Testis (tissue), 3 donors: ENCODE measurements around the gene IL1RAPL1. TPM values are rescaled to one million over a fixed set of nuclear protein-coding genes. Genes with fewer than 3 reads are reported as not detected.

ENCODE experiments used
- DNase-seq: peaks from one replicate; pipeline ENCODE4 v3.0.0-alpha.2; 2019
- H3K27ac ChIP-seq, 2 donors: fragments of 200-600 bp; sonication (generic); one replicate each; pipeline ENCODE4 v1.5.1; 2019
- H3K27me3 ChIP-seq: fragments of 200-600 bp; sonication (generic); one replicate; pipeline ENCODE4 v1.5.1; 2019
- H3K36me3 ChIP-seq: fragments of 200-600 bp; sonication (generic); one replicate; pipeline ENCODE4 v1.5.1; 2017; ENCODE audit warnings: low read depth; ENCODE audit errors: missing control alignments
- H3K4me1 ChIP-seq: fragments of 200-600 bp; sonication (generic); one replicate; pipeline ENCODE4 v1.5.1; 2019
- H3K4me3 ChIP-seq, 2 donors: fragments of 200-600 bp; sonication (generic); one replicate each; pipeline ENCODE4 v1.5.1; 2017 to 2019
- H3K9me3 ChIP-seq: fragments of 200-600 bp; sonication (generic); one replicate; pipeline ENCODE4 v1.5.1; 2017
- POLR2A ChIP-seq: fragments of 450-650 bp; IDR thresholded peaks from one replicate; pipeline ENCODE4 v1.6.1; 2017; ENCODE audit warnings: antibody characterized with exemption, mild to moderate bottlenecking, moderate library complexity
- WGBS, 2 donors: methylation state at CpG; one replicate each; pipeline ENCODE4 v1.1.5; 2018; 5-methylcytosine and 5-hydroxymethylcytosine counted together
- intact Hi-C: fragments of 100-400 bp; cut with DNase I; formaldehyde crosslinking; loops from one replicate; pipeline ENCODE4 v1.15.1; 2023; ENCODE audit warnings: low total_unique reads
- polyA plus RNA-seq: library from polyadenylated mRNA; stranded (reverse); fragments of 350-450 nt; fragmentation: Illumina TruSeq; extraction: RNeasy Lipid Tissue Mini Kit (QIAGEN cat#74804); gene quantifications from one replicate; pipeline ENCODE4 v1.2.3, GENCODE V29; 2014; ENCODE audit warnings: low read depth, low replicate concordance; ENCODE audit not compliant: insufficient read depth
- total RNA-seq, 2 donors: library from RNA; depleted of rRNA; stranded (reverse); fragments of >200 nt; gene quantifications; one replicate each; pipeline ENCODE4 v1.2.3, GENCODE V29; 2016
- TF ChIP-seq, protein P1 (sequence below), 3 experiments: fragments of 450-650 bp in 2 of 3; fragments of 200-600 bp in 1 of 3; sonication (generic) in 1 of 3; IDR thresholded peaks; one replicate each; pipeline ENCODE4 v1.5.1; 2016 to 2019; ENCODE audit warnings: antibody characterized with exemption in 3 of 3, mild to moderate bottlenecking in 2 of 3, moderate library complexity in 1 of 3

The IL1RAPL1 gene
- total and polyA plus RNA-seq, 3 donors from 2014 or later: 0.13 to 0.94 (median 0.93) TPM

DNA sequence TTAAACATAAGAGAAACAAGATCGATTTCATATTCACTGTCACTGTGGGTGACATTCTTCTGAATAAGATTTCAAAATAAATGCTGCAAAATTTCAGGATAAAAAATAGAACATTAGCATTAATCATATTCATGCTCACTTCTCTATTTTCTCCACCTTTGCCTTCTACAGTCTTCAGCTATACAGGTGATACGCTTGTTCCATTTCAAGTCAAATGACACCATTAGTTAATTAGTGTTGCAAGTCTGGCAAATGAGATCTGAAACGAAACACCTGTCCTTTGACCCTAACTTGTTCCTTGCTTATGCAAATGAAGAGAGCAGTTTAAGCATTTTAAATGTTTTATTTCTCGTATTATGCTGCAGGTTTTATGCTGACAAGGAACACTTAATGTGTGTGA is 960.6 kb downstream of the IL1RAPL1 start:
- no peak for TF ChIP-seq POLR2A
- TF ChIP-seq, protein P1, sequence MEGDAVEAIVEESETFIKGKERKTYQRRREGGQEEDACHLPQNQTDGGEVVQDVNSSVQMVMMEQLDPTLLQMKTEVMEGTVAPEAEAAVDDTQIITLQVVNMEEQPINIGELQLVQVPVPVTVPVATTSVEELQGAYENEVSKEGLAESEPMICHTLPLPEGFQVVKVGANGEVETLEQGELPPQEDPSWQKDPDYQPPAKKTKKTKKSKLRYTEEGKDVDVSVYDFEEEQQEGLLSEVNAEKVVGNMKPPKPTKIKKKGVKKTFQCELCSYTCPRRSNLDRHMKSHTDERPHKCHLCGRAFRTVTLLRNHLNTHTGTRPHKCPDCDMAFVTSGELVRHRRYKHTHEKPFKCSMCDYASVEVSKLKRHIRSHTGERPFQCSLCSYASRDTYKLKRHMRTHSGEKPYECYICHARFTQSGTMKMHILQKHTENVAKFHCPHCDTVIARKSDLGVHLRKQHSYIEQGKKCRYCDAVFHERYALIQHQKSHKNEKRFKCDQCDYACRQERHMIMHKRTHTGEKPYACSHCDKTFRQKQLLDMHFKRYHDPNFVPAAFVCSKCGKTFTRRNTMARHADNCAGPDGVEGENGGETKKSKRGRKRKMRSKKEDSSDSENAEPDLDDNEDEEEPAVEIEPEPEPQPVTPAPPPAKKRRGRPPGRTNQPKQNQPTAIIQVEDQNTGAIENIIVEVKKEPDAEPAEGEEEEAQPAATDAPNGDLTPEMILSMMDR (IDR thresholded peaks at IDR 0.05): no peak
- DNase-seq: no peak
- 84 to 87% methylated on average over 4 of the region's 4 CpGs for WGBS, 2 donors
- intact Hi-C loops: no loop called here
- H3K4me3 ChIP-seq: no peak overlapping the region
- no peak overlapping the region for H3K27ac ChIP-seq
- H3K9me3 ChIP-seq: no peaks in the 10 kb centered on the region
- H3K27me3 ChIP-seq: no peaks in the 10 kb centered on the region
- no peaks in the 10 kb centered on the region for H3K36me3 ChIP-seq
- no peaks in the 10 kb centered on the region for H3K4me1 ChIP-seq

DNA sequence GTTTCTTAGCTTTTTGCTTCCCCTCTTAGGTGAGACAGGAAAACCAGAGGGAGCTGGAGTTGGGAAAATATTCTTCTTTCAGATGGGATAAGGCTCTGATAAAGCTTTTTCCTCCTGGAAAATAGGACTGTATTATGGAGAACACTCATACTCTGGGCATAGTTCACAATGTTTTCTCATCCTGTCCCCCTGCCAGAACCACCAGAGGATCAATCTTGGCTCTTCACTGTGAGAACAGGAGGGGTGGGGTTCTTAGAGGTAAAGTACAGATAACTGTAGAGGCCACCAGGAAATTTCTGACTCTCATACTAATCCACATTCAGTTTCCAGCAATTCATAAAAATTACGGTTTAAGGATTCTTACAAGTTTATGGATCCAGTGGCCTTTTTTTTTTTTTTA is 966.3 kb downstream of the IL1RAPL1 start:
- intact Hi-C loops: no loop called here
- no peaks in the 10 kb centered on the region for H3K4me1 ChIP-seq
- 63 to 65% methylated on average over 1 of the region's 1 CpG for WGBS, 2 donors
- H3K27ac ChIP-seq: no peak overlapping the region
- H3K9me3 ChIP-seq: no peaks in the 10 kb centered on the region
- no peaks in the 10 kb centered on the region for H3K36me3 ChIP-seq
- H3K27me3 ChIP-seq: no peaks in the 10 kb centered on the region
- no peak for DNase-seq
- TF ChIP-seq, protein P1 (IDR thresholded peaks at IDR 0.05): no peak
- TF ChIP-seq POLR2A: no peak
- no peak overlapping the region for H3K4me3 ChIP-seq

DNA sequence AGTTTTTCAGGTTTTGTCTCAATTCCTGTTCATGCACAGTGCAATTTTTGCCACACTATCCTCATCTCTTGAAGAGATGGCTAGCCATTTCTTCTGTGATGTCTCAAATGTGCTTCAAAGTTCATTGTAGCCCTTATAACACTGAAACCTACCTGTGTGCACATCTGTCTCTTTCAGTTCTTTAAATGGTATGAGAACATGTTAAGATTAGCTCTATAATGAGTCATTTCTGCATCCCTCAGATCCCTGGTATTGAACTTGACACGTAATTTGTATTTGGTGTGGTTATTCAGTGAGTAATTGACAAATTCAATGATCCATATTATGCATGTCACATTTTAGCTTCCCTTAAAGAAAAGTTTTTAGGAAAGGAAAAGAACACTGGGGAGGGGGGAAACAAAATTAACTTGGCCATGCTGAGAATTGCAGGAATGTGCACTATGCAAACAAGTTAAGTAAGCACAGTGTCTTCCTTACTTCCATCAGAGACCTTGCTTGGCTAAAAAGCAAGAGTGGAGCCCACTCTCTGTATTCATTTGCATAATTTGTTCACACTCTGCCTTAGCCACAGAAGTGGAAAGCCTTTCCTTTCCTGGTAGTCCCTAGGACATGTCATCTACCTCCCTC is 968.3 kb downstream of the IL1RAPL1 start:
- intact Hi-C loops: no loop called here
- 95 to 100% methylated on average over 1 of the region's 1 CpG for WGBS, 2 donors
- H3K27me3 ChIP-seq: no peaks in the 10 kb centered on the region
- no peaks in the 10 kb centered on the region for H3K9me3 ChIP-seq
- no peak for DNase-seq
- no peaks in the 10 kb centered on the region for H3K4me1 ChIP-seq
- no peak for TF ChIP-seq POLR2A
- TF ChIP-seq, protein P1 (IDR thresholded peaks at IDR 0.05): no peak
- H3K36me3 ChIP-seq: no peaks in the 10 kb centered on the region
- H3K27ac ChIP-seq: no peak overlapping the region
- H3K4me3 ChIP-seq: no peak overlapping the region

DNA sequence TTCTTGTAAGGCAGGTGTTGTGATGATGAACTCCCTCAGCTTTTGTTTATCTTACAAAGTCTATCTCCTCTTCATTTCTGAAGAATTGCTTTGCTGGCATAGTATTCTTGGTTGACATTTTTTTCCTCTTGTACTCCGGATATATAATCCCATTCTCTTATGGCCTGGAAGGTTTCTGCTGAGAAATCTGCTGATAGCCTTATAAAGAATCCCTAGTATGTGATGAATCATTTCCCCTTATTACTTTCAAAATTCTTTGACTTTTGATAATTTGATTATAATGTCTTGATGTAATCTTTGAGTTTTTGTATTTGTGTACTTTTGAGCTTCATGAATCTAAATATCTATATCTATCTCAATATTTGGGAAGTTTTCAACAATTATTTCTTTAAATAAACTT is 972.8 kb downstream of the IL1RAPL1 start:
- H3K9me3 ChIP-seq: no peaks in the 10 kb centered on the region
- intact Hi-C loops: no loop called here
- TF ChIP-seq, protein P1 (IDR thresholded peaks at IDR 0.05): no peak
- TF ChIP-seq POLR2A: no peak
- DNase-seq: no peak
- H3K27ac ChIP-seq: no peak overlapping the region
- H3K4me1 ChIP-seq: no peaks in the 10 kb centered on the region
- WGBS, 2 donors: 87 to 95% methylated on average over 1 of the region's 1 CpG
- no peaks in the 10 kb centered on the region for H3K36me3 ChIP-seq
- no peak overlapping the region for H3K4me3 ChIP-seq
- no peaks in the 10 kb centered on the region for H3K27me3 ChIP-seq

DNA sequence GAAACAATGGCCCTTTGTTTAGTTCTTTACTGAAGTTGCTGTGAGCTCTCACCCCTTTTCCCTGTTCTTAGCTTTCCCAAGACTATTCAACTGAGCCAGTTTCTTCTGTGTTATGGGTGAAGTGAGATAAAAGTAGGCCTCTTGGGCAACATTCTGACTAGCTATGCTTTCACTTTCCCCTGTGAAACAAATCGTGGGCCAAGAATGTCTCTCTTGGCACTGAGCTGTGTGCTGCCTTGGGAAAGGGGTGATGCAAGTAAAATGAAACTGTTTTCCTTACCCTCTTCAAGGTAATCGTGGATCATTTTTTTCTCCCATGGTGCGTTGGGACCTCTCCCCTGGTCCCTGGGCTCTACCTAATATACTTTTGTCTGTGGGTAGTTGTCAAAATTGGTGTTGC is 974.2 kb downstream of the IL1RAPL1 start:
- Histone ChIP-seq H3K4me3 (no peak overlapping the region), H3K27me3 (no peaks in the 10 kb centered on the region), H3K36me3 (no peaks in the 10 kb centered on the region), H3K4me1 (no peaks in the 10 kb centered on the region), H3K9me3 (no peaks in the 10 kb centered on the region), H3K27ac (no peak overlapping the region)
- TF ChIP-seq POLR2A: no peak
- TF ChIP-seq, protein P1 (IDR thresholded peaks at IDR 0.05): no peak
- intact Hi-C loops: no loop called here
- 89 to 91% methylated on average over 3 of the region's 3 CpGs for WGBS, 2 donors
- no peak for DNase-seq
